HUES64 (cell line): ENCODE data around the gene TDRD1.

Source experiments
- H3K27ac ChIP-seq: 2 replicates; pipeline ENCODE4 v1.7.0; 2013; ENCODE audit warnings: low read depth, low read length, inconsistent platforms
- H3K27me3 ChIP-seq: 2 replicates; pipeline ENCODE4 v1.6.1; 2013; ENCODE audit warnings: mild to moderate bottlenecking, low read length; ENCODE audit not compliant: insufficient read depth
- H3K36me3 ChIP-seq: 2 replicates; pipeline ENCODE4 v1.6.1; 2013; ENCODE audit warnings: mild to moderate bottlenecking, low read length; ENCODE audit not compliant: insufficient read depth
- H3K4me1 ChIP-seq: 2 replicates; pipeline ENCODE4 v1.6.1; 2013; ENCODE audit warnings: mild to moderate bottlenecking, low read length, moderate library complexity; ENCODE audit not compliant: insufficient read depth
- H3K4me3 ChIP-seq: 2 replicates; pipeline ENCODE4 v1.5.1; 2013; ENCODE audit warnings: mild to moderate bottlenecking, low read length, moderate library complexity
- H3K9ac ChIP-seq: 2 replicates; pipeline ENCODE4 v1.6.1; 2013; ENCODE audit warnings: mild to moderate bottlenecking, low read depth, low read length
- H3K9me3 ChIP-seq: 2 replicates; pipeline ENCODE4 v1.6.1; 2013; ENCODE audit warnings: low read depth, low read length; ENCODE audit not compliant: insufficient read depth
- WGBS: fragments of 150-250, 120-280 bp; methylation state at CpG from one replicate; pipeline ENCODE4 v1.1.7; 2013; ENCODE audit warnings: missing lambda C conversion rate; 5-methylcytosine and 5-hydroxymethylcytosine counted together

Gene TDRD1

DNA sequence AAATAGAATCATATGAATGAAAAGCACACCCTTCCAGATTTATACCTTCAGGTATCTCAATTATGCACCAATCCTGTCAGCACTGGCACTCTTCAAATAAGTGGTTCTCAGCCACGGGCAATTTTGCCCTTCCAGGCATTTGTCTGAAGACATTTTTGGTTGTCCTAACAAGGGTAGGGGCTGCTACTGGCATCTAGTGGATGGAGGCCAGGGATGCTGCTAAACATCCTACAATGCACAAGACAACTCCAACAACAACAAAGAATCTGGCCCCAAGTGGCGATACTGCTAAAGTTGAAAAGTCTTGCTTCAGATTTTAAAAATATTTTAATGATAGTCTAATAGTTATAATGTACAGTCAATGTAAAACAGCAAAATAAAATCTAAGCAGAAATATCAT is 21.2 kb upstream of the TDRD1 start:
- Histone ChIP-seq H3K36me3 (peaks cover 43% of the 10 kb centered on the region), H3K27ac (no peak overlapping the region), H3K27me3 (no peaks in the 10 kb centered on the region), H3K9me3 (no peaks in the 10 kb centered on the region), H3K4me1 (no peaks in the 10 kb centered on the region), H3K9ac (no peak overlapping the region), H3K4me3 (no peak overlapping the region)
- 95% methylated on average over 1 of the region's 2 CpGs for WGBS

- Histone ChIP-seq H3K9me3 (0 out of 2 replicates have a peak, but pooled peaks cover 1% of the 10 kb centered on the region), H3K4me1 (peaks cover 22% of the 10 kb centered on the region), H3K36me3 (peaks cover 19% of the 10 kb centered on the region), H3K4me3 (no peak overlapping the region), H3K27ac (peak overlapping the region; percentile 5; the same call in 1 of the 2 replicates), H3K9ac (no peak overlapping the region), H3K27me3 (no peaks in the 10 kb centered on the region)
- WGBS: 95% methylated on average over 2 of the region's 2 CpGs
Measured at GRCh38 chr10:114163062-114163461, 16.1 kb upstream of the TDRD1 start.

GRCh38 chr10:114166043-114166442 is 13.1 kb upstream of the TDRD1 start:
- Histone ChIP-seq H3K9me3 (peaks cover 16% of the 10 kb centered on the region; the same call in 1 of the 2 replicates), H3K27ac (0 out of 2 replicates have a peak overlapping the region, but pooled peaks have one; percentile 33), H3K9ac (no peak overlapping the region), H3K4me1 (peaks cover 22% of the 10 kb centered on the region), H3K27me3 (no peaks in the 10 kb centered on the region), H3K36me3 (peaks cover 27% of the 10 kb centered on the region), H3K4me3 (no peak overlapping the region)
- 87% methylated on average over 3 of the region's 3 CpGs for WGBS

- peaks cover 16% of the 10 kb centered on the region; the same call in 1 of the 2 replicates for H3K9me3 ChIP-seq
- 79% methylated on average over 3 of the region's 3 CpGs for WGBS
Measured at GRCh38 chr10:114166494-114166893, 12.7 kb upstream of the TDRD1 start.

GRCh38 chr10:114167985-114168384 is 11.2 kb upstream of the TDRD1 start:
- H3K36me3 ChIP-seq: peaks cover 13% of the 10 kb centered on the region; the same call in 1 of the 2 replicates
- 97% methylated on average over 3 of the region's 3 CpGs for WGBS
- peaks cover 33% of the 10 kb centered on the region for H3K4me1 ChIP-seq
- H3K9ac ChIP-seq: no peak overlapping the region
- H3K9me3 ChIP-seq: peaks cover 16% of the 10 kb centered on the region; the same call in 1 of the 2 replicates
- H3K27me3 ChIP-seq: no peaks in the 10 kb centered on the region
- no peak overlapping the region for H3K4me3 ChIP-seq
- H3K27ac ChIP-seq: no peak overlapping the region

More at GRCh38 chr10:114166494-114166893, 12.7 kb upstream of the TDRD1 start:
- H3K36me3 ChIP-seq: peaks cover 25% of the 10 kb centered on the region
- H3K4me3 ChIP-seq: no peak overlapping the region
- peaks cover 22% of the 10 kb centered on the region for H3K4me1 ChIP-seq
- H3K9ac ChIP-seq: no peak overlapping the region
- no peaks in the 10 kb centered on the region for H3K27me3 ChIP-seq
- 0 out of 2 replicates have a peak overlapping the region, but pooled peaks have one; percentile 33 for H3K27ac ChIP-seq

DNA sequence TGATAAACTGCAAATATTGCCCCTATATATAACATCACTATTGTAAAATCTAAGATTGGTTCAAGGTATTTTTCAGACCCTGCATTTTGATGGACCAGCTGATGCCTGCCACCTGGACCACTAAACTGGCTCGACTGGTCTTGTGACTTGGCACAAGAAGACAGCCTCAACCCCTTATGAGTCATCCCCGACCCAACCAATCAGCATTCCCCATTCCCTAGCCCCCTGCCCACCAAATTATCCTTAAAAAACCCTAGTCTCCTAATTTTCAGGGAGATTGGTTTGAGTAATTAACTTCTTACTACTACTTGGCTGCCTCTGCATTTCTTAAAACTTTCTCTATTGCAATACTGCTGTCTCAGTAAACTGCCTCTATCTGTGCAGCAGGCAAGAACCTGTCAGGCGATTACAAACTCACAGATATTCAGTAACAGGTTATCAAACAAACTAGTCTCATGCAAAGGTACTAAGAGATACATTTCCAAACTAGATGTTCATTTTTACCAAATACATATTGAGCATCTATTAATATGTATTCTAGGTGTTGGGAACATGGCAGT is 10.6 kb upstream of the TDRD1 start:
- H3K4me1 ChIP-seq: peaks cover 31% of the 10 kb centered on the region
- WGBS: 97% methylated on average over 3 of the region's 3 CpGs
- peaks cover 16% of the 10 kb centered on the region; the same call in 1 of the 2 replicates for H3K9me3 ChIP-seq
- no peak overlapping the region for H3K9ac ChIP-seq
- H3K36me3 ChIP-seq: peaks cover 13% of the 10 kb centered on the region; the same call in 1 of the 2 replicates
- no peak overlapping the region for H3K27ac ChIP-seq
- H3K27me3 ChIP-seq: no peaks in the 10 kb centered on the region
- no peak overlapping the region for H3K4me3 ChIP-seq

DNA sequence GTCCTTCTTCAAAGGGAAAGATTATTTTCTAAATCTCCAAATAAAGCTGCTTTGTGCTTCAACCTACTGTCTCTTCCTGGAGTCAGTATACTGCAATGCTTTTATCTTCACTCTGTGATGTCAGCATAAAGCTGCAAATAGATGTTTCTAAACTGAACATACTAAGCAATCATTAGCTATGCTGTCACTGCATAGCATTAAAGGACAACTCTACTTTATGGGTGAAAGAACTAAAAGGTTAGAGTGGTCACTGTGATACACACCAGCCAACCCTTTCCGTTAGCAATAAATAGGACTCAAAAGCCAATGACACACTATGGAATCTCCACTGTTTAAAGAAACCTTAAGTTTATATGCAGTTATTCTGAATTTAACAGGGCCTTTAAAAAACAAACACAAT is 6.9 kb upstream of the TDRD1 start:
- peaks cover 13% of the 10 kb centered on the region; the same call in 1 of the 2 replicates for H3K36me3 ChIP-seq
- peak overlapping the region; percentile 86; the same call in 1 of the 2 replicates for H3K4me3 ChIP-seq
- H3K4me1 ChIP-seq: peaks cover 16% of the 10 kb centered on the region
- H3K27me3 ChIP-seq: peaks cover 12% of the 10 kb centered on the region; the same call in 1 of the 2 replicates
- H3K9ac ChIP-seq: no peak overlapping the region
- no peak overlapping the region for H3K27ac ChIP-seq
- no CpG with 5 or more reads among the region's 1 CpG for WGBS
- H3K9me3 ChIP-seq: peaks cover 16% of the 10 kb centered on the region; the same call in 1 of the 2 replicates

GRCh38 chr10:114172776-114173602 is 6.2 kb upstream of the TDRD1 start:
- Histone ChIP-seq H3K27me3 (peaks cover 12% of the 10 kb centered on the region; the same call in 1 of the 2 replicates), H3K9ac (peak overlapping the region; percentile 75), H3K36me3 (peaks cover 13% of the 10 kb centered on the region; the same call in 1 of the 2 replicates), H3K4me1 (peaks cover 16% of the 10 kb centered on the region), H3K4me3 (peak overlapping the region; percentile 86), H3K27ac (peak overlapping the region; percentile 93), H3K9me3 (peaks cover 16% of the 10 kb centered on the region; the same call in 1 of the 2 replicates)
- WGBS: 55% methylated on average over 5 of the region's 9 CpGs

DNA sequence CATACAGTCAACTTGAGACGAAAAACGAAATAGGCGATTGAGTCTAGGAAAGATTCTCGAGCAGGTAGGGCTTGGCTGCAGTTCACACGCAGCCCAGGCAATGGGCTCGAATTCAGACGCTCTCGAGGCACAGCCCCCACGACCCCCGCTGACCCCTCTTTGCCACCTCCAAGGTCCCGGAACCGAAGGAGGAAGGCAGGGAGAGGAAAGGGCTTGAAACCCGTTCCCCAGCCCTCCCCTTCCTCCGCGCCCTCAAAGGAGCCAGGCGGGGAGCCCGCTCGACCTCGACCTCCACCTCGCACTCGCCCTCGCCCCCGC is 5.6 kb upstream of the TDRD1 start:
- peak overlapping the region; percentile 93 for H3K27ac ChIP-seq
- peak overlapping the region; percentile 86 for H3K4me3 ChIP-seq
- peaks cover 12% of the 10 kb centered on the region; the same call in 1 of the 2 replicates for H3K27me3 ChIP-seq
- H3K9me3 ChIP-seq: peaks cover 10% of the 10 kb centered on the region; the same call in 1 of the 2 replicates
- H3K4me1 ChIP-seq: peaks cover 16% of the 10 kb centered on the region
- H3K9ac ChIP-seq: peak overlapping the region; percentile 75
- 0% methylated on average over 23 of the region's 23 CpGs for WGBS
- H3K36me3 ChIP-seq: peaks cover 12% of the 10 kb centered on the region; the same call in 1 of the 2 replicates

DNA sequence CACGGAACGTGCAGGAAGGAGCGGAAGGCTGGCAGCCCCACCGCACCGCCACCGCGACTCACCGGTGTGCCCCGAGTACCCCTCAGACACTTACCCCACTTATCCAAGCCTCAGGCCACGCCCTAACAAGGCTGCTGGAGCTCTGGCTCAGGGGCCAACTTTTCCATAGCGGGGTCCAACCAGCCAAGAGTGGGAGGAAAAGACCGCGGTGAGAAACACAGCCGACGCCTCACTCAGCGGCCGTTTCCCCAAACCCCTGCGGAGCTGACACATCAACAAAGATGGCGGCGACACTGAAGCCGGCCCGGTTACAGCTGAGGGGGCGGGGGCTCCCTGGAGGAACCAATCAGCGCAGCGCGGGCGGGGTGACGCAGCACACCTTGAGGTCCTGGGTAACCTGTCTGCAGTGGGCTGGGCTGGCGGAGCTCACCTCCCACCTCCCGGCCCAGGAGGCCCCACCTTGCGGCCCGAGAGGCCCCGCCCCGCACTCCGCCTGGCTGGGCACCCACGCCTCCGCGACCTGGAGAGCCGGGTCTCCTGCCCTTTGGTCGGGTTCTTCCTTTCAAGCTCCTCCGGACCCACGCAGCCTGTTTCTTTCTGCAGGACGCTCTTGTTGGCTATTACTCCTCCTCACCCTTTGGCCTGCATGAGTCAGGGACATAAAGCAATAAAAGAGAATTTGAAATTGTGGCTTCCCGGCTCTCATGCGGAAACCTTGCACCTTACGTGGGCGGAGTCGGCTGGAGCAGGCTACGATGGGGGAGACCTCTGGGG is 5.0 kb upstream of the TDRD1 start, which contains the start of gene CCDC186:
TSS of gene CCDC186 (minus strand) at position 283 of the 774 bp plus-strand sequence. CDS start 10,935 bp downstream, outside the sequence.
- Histone ChIP-seq H3K4me1 (peaks cover 16% of the 10 kb centered on the region), H3K27ac (peak within 1 kb of the TSS; percentile 93)
- WGBS: under 1% methylated on average over 49 of the region's 49 CpGs

More for the DNA sequence above, 5.0 kb upstream of the TDRD1 start, which contains the start of gene CCDC186:
- Histone ChIP-seq H3K36me3 (0 out of 2 replicates have a peak, but pooled peaks cover 8% of the 10 kb centered on the region), H3K27me3 (peaks cover 12% of the 10 kb centered on the region; the same call in 1 of the 2 replicates), H3K9me3 (peaks cover 5% of the 10 kb centered on the region; the same call in 1 of the 2 replicates), H3K4me3 (peak within 1 kb of the TSS; percentile 86), H3K9ac (peak within 1 kb of the TSS; percentile 75)
